ENCODE results near the gene SPATA31D1. TPM values are rescaled to one million over a fixed set of nuclear protein-coding genes. Genes with fewer than 3 reads are reported as not detected.

Gene SPATA31D1
- total RNA-seq, 4 donors from 2014 or later: not detected

GRCh38 chr9:82031538-82032280, 43.1 kb downstream of the SPATA31D1 start:
- Histone ChIP-seq H3K36me3 (no peaks in the 10 kb centered on the region), H3K27me3 (no peaks in the 10 kb centered on the region), H3K4me1 (no peaks in the 10 kb centered on the region), H3K4me3 (no peak overlapping the region), H3K9me3 (no peaks in the 10 kb centered on the region), H3K27ac (no peak overlapping the region)
- 63 to 72% methylated on average over 5 of the region's 5 CpGs for WGBS, 2 donors
- DNase-seq (ENCODE audit: low spot score in 2 of 2): peak in 1 of 2 donors; percentile 50
- TF ChIP-seq POLR2A (IDR thresholded peaks at IDR 0.05) (no peak), EP300 (IDR thresholded peaks at IDR 0.05) (no peak), CTCF (IDR thresholded peaks at IDR 0.05) (no peak)

- Histone ChIP-seq H3K36me3 (no peaks in the 10 kb centered on the region), H3K27ac (no peak overlapping the region), H3K27me3 (no peaks in the 10 kb centered on the region), H3K9me3 (no peaks in the 10 kb centered on the region), H3K4me1 (no peaks in the 10 kb centered on the region), H3K4me3 (no peak overlapping the region)
- 84 to 86% methylated on average over 5 of the region's 5 CpGs for WGBS, 2 donors
- no peak for DNase-seq (ENCODE audit: low spot score in 2 of 2)
- TF ChIP-seq CTCF (IDR thresholded peaks at IDR 0.05) (no peak), POLR2A (IDR thresholded peaks at IDR 0.05) (no peak), EP300 (IDR thresholded peaks at IDR 0.05) (no peak)
Measured at GRCh38 chr9:82034956-82035731, 46.6 kb downstream of the SPATA31D1 start.

GRCh38 chr9:82036086-82036485, 47.5 kb downstream of the SPATA31D1 start:
- no peak for DNase-seq (ENCODE audit: low spot score in 2 of 2)
- H3K9me3 ChIP-seq: no peaks in the 10 kb centered on the region
- no peaks in the 10 kb centered on the region for H3K4me1 ChIP-seq
- no peak for TF ChIP-seq POLR2A (IDR thresholded peaks at IDR 0.05)
- no peak for TF ChIP-seq EP300 (IDR thresholded peaks at IDR 0.05)
- TF ChIP-seq CTCF (IDR thresholded peaks at IDR 0.05): no peak
- no peaks in the 10 kb centered on the region for H3K36me3 ChIP-seq
- 89 to 90% methylated on average over 4 of the region's 4 CpGs for WGBS, 2 donors
- no peak overlapping the region for H3K27ac ChIP-seq
- no peaks in the 10 kb centered on the region for H3K27me3 ChIP-seq
- no peak overlapping the region for H3K4me3 ChIP-seq

- DNase-seq (ENCODE audit: low spot score in 2 of 2): no peak
- Histone ChIP-seq H3K4me3 (no peak overlapping the region), H3K4me1 (no peaks in the 10 kb centered on the region), H3K27ac (no peak overlapping the region), H3K9me3 (no peaks in the 10 kb centered on the region), H3K36me3 (no peaks in the 10 kb centered on the region), H3K27me3 (no peaks in the 10 kb centered on the region)
- 74 to 90% methylated on average over 1 of the region's 1 CpG for WGBS, 2 donors
- TF ChIP-seq CTCF (IDR thresholded peaks at IDR 0.05): no peak
- no peak for TF ChIP-seq EP300 (IDR thresholded peaks at IDR 0.05)
- TF ChIP-seq POLR2A (IDR thresholded peaks at IDR 0.05): no peak
Measured at GRCh38 chr9:82037126-82037525, 48.6 kb downstream of the SPATA31D1 start.

- H3K4me1 ChIP-seq: no peaks in the 10 kb centered on the region
- H3K27ac ChIP-seq: no peak overlapping the region
- H3K9me3 ChIP-seq: peaks cover 0 to 4% (median 0%) of the 10 kb centered on the region in 4 donors
- WGBS, 2 donors: 77 to 78% methylated on average over 2 of the region's 2 CpGs
- DNase-seq (ENCODE audit: low spot score in 2 of 2): no peak
- no peak for TF ChIP-seq CTCF (IDR thresholded peaks at IDR 0.05)
- TF ChIP-seq POLR2A (IDR thresholded peaks at IDR 0.05): no peak
- TF ChIP-seq EP300 (IDR thresholded peaks at IDR 0.05): no peak
- H3K36me3 ChIP-seq: no peaks in the 10 kb centered on the region
- H3K27me3 ChIP-seq: no peaks in the 10 kb centered on the region
- H3K4me3 ChIP-seq: no peak overlapping the region
Measured at GRCh38 chr9:82038897-82039296, 50.3 kb downstream of the SPATA31D1 start.

All from tibial nerve (tissue), 4 donors.